GM12892 (cell line): ENCODE measurements around the gene NKX2-8.

Experiments
- POLR2A ChIP-seq: IDR thresholded peaks from 2 replicates; pipeline ENCODE4 v1.6.1; 2011; ENCODE audit warnings: low read depth, low read length, control low read depth
- TAF1 ChIP-seq: IDR thresholded peaks from 2 replicates; pipeline ENCODE4 v1.6.1; 2011; ENCODE audit warnings: low read depth, mild to moderate bottlenecking, control low read depth, low read length, borderline replicate concordance

DNA sequence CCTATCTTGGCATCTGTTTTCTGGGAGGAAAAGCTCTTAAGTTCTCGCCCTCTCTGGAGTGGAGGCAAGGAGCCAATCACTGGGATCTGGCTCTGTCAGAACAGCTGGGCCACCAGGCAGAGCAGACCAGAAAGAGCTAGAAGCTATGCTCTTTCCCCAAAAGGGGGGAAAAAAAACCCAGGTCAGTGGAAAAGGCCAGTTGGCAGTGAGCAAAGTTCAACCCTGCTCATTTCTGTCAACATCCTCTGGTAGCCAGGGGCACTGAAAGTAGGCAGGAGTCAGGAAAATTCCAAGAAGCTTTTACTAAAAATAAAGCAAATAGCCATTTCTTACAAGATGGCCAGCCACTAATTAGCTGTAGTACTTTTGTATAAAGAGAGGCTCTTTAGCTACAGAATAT lies 42.6 kb upstream of the NKX2-8 start:
- no peak for TF ChIP-seq POLR2A
- no peak for TF ChIP-seq TAF1
